Esophagus muscularis mucosa (tissue), 4 donors: ENCODE results near the gene TMC5. TPM values are rescaled to one million over a fixed set of nuclear protein-coding genes. Genes with fewer than 3 reads are reported as not detected.

Source experiments
- DNase-seq: peaks from one replicate; pipeline ENCODE4 v3.0.0-alpha.2; 2017; ENCODE audit errors: extremely low spot score
- H3K27ac ChIP-seq, 4 donors: fragments of 200-600 bp; sonication (generic); replicated peaks in 1 of 4; 1 replicate in 3 of 4; 2 replicates in 1 of 4; pipeline ENCODE4 v1.5.1; 2016 to 2019; ENCODE audit warnings: mild to moderate bottlenecking in 1 of 4
- H3K27me3 ChIP-seq, 4 donors: fragments of 200-600 bp; sonication (generic); one replicate each; pipeline versions ENCODE4 v1.5.1 to v1.6.0; 2016 to 2019
- H3K36me3 ChIP-seq, 4 donors: fragments of 200-600 bp; sonication (generic); one replicate each; pipeline ENCODE4 v1.5.1; 2016 to 2019
- H3K4me1 ChIP-seq, 4 donors: fragments of 200-600 bp; sonication (generic); one replicate each; pipeline ENCODE4 v1.5.1; 2016 to 2019
- H3K4me3 ChIP-seq, 4 donors: fragments of 200-600 bp; sonication (generic); 1 replicate in 2 of 4; 2 replicates in 2 of 4; pipeline ENCODE4 v1.5.1; 2016 to 2019; ENCODE audit warnings: mild to moderate bottlenecking in 4 of 4, moderate library complexity in 1 of 4
- H3K9me3 ChIP-seq, 4 donors: fragments of 200-600 bp; sonication (generic); 1 replicate in 3 of 4; 2 replicates in 1 of 4; pipeline ENCODE4 v1.5.1; 2016 to 2019
- EP300 ChIP-seq: sonication (generic); formaldehyde crosslinking; IDR thresholded peaks from one replicate; pipeline ENCODE4 v1.6.1; 2017; ENCODE audit warnings: antibody characterized with exemption
- POLR2A ChIP-seq: fragments of 450-650 bp; IDR thresholded peaks from one replicate; pipeline ENCODE4 v1.6.1; 2017; ENCODE audit warnings: antibody characterized with exemption, moderate library complexity, mild to moderate bottlenecking, low read depth
- POLR2AphosphoS5 ChIP-seq, 2 donors: sonication (generic); formaldehyde crosslinking; IDR thresholded peaks; one replicate each; pipeline ENCODE4 v1.6.1; 2017; ENCODE audit warnings: antibody characterized with exemption in 2 of 2
- WGBS: methylation state at CpG from one replicate; pipeline ENCODE4 v1.1.5; 2018; 5-methylcytosine and 5-hydroxymethylcytosine counted together
- intact Hi-C: fragments of 100-400 bp; cut with DNase I; formaldehyde crosslinking; loops from one replicate; pipeline ENCODE4 v1.15.1; 2023
- total RNA-seq, 4 donors: library from RNA; depleted of rRNA; stranded (reverse); fragments of >200 nt; gene quantifications; one replicate each; pipeline versions ENCODE4 v1.1.0 to v1.2.1, GENCODE V29; 2016
- TF ChIP-seq, protein P1 (sequence below), 3 experiments: fragments of 200-600 bp in 2 of 3; fragments of 450-650 bp in 1 of 3; sonication (generic) in 2 of 3; IDR thresholded peaks; one replicate each; pipeline ENCODE4 v1.5.1; 2017 to 2019; ENCODE audit warnings: antibody characterized with exemption in 3 of 3, mild to moderate bottlenecking in 2 of 3, moderate library complexity in 1 of 3

TMC5 gene
- total RNA-seq, 4 donors from 2014 or later, result under 0.01 to 0.42 (median 0.12) TPM

DNA sequence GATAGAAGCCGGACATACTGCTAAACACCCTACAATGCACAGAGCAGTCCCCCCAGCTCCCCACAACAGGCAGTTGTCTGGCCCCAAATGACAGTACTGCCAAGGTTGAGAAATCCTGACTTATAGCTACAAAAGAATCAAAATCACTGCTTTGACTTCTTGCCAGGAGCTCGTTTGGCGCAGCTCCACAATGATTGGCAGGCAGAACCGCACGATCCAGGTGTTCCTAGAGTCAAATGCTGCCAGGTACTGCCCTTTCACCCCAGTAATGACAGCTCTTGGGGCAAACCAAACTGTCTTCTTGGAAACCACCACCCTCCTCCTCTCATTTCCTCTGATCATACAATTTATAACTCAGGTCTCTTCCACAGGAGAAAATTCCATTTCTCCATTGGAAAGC lies 2.2 kb upstream of the TMC5 start:
- no peak overlapping the region for H3K4me3 ChIP-seq
- H3K27ac ChIP-seq, result no peak overlapping the region
- no peaks in the 10 kb centered on the region for H3K36me3 ChIP-seq
- WGBS, result 40% methylated on average over 5 of the region's 5 CpGs
- H3K4me1 ChIP-seq, result peaks cover 5 to 8% (median 7%) of the 10 kb centered on the region in 4 donors
- intact Hi-C loops, result no loop called here
- no peak for DNase-seq
- H3K27me3 ChIP-seq, result peaks cover 0 to 68% (median 16%) of the 10 kb centered on the region in 4 donors
- TF ChIP-seq, protein P1, sequence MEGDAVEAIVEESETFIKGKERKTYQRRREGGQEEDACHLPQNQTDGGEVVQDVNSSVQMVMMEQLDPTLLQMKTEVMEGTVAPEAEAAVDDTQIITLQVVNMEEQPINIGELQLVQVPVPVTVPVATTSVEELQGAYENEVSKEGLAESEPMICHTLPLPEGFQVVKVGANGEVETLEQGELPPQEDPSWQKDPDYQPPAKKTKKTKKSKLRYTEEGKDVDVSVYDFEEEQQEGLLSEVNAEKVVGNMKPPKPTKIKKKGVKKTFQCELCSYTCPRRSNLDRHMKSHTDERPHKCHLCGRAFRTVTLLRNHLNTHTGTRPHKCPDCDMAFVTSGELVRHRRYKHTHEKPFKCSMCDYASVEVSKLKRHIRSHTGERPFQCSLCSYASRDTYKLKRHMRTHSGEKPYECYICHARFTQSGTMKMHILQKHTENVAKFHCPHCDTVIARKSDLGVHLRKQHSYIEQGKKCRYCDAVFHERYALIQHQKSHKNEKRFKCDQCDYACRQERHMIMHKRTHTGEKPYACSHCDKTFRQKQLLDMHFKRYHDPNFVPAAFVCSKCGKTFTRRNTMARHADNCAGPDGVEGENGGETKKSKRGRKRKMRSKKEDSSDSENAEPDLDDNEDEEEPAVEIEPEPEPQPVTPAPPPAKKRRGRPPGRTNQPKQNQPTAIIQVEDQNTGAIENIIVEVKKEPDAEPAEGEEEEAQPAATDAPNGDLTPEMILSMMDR (IDR thresholded peaks at IDR 0.05), result no peak
- TF ChIP-seq POLR2AphosphoS5 (IDR thresholded peaks at IDR 0.05), result no peak
- TF ChIP-seq POLR2A, result no peak
- no peaks in the 10 kb centered on the region for H3K9me3 ChIP-seq

DNA sequence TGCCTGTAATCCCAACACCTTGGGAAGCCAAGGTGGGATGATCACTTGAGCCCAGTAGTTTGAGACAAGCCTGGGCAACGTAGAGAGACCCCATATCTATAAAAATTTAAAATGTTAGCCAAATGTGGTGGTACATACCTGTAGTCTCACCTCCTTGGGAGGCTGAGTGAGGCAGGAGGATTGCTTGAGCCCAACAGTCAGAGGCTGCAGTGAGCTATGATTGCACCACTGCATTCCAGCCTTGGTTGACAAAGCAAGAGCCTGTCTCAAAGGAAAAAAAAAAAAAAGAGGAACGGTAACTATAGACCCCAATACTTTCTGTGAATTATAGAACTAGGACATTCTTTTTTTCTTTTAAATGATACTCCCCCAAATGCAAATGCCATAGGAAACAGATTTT lies 1.8 kb upstream of the TMC5 start:
- TF ChIP-seq EP300 (no peak), POLR2AphosphoS5 (IDR thresholded peaks at IDR 0.05) (no peak), POLR2A (no peak)
- TF ChIP-seq, protein P1 (IDR thresholded peaks at IDR 0.05), result no peak
- peaks cover 0 to 64% (median 11%) of the 10 kb centered on the region in 4 donors for H3K27me3 ChIP-seq
- WGBS, result 78% methylated on average over 2 of the region's 2 CpGs

DNA sequence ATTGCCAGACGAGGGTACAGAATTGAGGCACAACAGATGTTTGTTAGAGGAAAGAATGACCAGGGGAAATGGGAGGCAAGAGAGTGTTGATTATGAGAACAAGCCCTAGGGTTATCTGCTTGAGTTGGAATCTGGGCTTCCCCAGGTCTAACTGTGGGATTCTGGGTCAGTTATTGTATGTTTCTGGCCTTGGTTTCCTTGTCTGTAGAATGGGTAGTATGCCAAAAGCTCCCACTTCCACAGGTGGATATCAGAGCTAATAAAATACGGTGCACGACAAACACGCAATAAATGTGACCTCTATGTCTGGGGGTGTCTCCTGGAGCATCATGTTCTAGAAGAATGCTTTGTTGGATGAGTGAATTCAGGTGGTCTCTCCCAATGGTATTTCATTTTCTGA lies 517 bp downstream of the TMC5 start:
- H3K4me1 ChIP-seq, result no peaks in the 10 kb centered on the region
- no peak overlapping the region for H3K27ac ChIP-seq
- H3K36me3 ChIP-seq, result no peaks in the 10 kb centered on the region
- H3K4me3 ChIP-seq, result no peak overlapping the region
- intact Hi-C loops, result no loop called here
- no peak for TF ChIP-seq EP300
- TF ChIP-seq, protein P1 (IDR thresholded peaks at IDR 0.05), result no peak
- no peak for TF ChIP-seq POLR2AphosphoS5 (IDR thresholded peaks at IDR 0.05)
- TF ChIP-seq POLR2A, result no peak
- peaks cover 0 to 41% (median 0%) of the 10 kb centered on the region in 4 donors for H3K27me3 ChIP-seq
- H3K9me3 ChIP-seq, result no peaks in the 10 kb centered on the region
- no peak for DNase-seq
- 85% methylated on average over 4 of the region's 4 CpGs for WGBS

More for the DNA sequence above, 1.8 kb upstream of the TMC5 start:
- no peak for DNase-seq
- intact Hi-C loops, result no loop called here
- H3K27ac ChIP-seq, result no peak overlapping the region
- peaks cover under 1 to 3% (median 2%) of the 10 kb centered on the region in 4 donors for H3K4me1 ChIP-seq
- no peaks in the 10 kb centered on the region for H3K36me3 ChIP-seq
- H3K4me3 ChIP-seq, result no peak overlapping the region
- no peaks in the 10 kb centered on the region for H3K9me3 ChIP-seq

DNA sequence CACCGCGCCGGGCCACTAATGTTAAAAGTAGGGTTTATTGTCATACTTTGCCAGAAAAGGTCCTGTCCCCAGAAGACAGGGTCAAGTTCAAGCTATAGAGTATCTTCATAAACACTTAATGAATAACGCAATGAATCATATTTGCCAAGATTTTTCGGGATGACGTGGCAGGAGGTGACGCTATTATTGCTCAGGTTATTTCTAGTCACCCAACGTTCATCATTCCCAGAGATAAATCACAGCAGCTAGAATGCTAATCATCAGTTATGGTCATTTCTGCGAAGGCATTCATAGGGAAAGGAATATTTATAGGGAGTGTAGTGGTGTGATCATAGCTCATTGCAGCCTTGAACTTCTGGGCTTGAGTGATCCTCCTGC lies 2.0 kb downstream of the TMC5 start:
- Histone ChIP-seq H3K9me3 (no peaks in the 10 kb centered on the region), H3K4me3 (no peak overlapping the region), H3K4me1 (no peaks in the 10 kb centered on the region), H3K27me3 (peaks cover 0 to 26% (median 0%) of the 10 kb centered on the region in 4 donors), H3K27ac (no peak overlapping the region), H3K36me3 (no peaks in the 10 kb centered on the region)
- DNase-seq, result no peak
- 86% methylated on average over 9 of the region's 9 CpGs for WGBS
- TF ChIP-seq POLR2AphosphoS5 (IDR thresholded peaks at IDR 0.05) (no peak), EP300 (no peak), POLR2A (no peak)
- TF ChIP-seq, protein P1 (IDR thresholded peaks at IDR 0.05), result no peak
- intact Hi-C loops, result no loop called here

DNA sequence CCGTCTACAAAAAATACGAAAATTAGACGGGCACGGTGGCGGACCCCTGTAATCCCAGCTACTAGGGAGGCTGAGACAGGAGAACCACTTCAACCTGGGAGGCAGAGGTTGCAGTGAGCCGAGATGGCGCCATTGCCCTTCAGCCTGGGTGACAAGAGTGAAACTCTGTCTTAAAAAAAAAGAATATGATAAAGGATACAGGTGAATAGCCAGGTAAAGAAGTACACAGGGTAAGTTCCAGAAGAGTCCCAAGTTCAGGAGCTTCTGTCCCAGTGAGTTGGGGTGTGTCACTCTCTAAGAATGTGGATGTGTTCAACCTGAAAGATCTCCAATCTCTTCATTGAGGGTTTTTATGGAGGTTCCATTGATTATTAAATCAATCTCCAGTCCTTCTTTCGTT lies 6.8 kb downstream of the TMC5 start:
- no peak overlapping the region for H3K4me3 ChIP-seq
- H3K9me3 ChIP-seq, result no peaks in the 10 kb centered on the region
- TF ChIP-seq POLR2AphosphoS5 (IDR thresholded peaks at IDR 0.05), result no peak
- TF ChIP-seq POLR2A, result no peak
- TF ChIP-seq, protein P1 (IDR thresholded peaks at IDR 0.05), result no peak
- no peak for TF ChIP-seq EP300
- H3K36me3 ChIP-seq, result no peaks in the 10 kb centered on the region
- intact Hi-C loops, result no loop called here
- WGBS, result 91% methylated on average over 8 of the region's 8 CpGs
- H3K27me3 ChIP-seq, result peaks cover 0 to 2% (median 0%) of the 10 kb centered on the region in 4 donors
- H3K4me1 ChIP-seq, result no peaks in the 10 kb centered on the region
- H3K27ac ChIP-seq, result no peak overlapping the region
- no peak for DNase-seq
